ENCODE data around the gene STK35.

STK35 gene

DNA sequence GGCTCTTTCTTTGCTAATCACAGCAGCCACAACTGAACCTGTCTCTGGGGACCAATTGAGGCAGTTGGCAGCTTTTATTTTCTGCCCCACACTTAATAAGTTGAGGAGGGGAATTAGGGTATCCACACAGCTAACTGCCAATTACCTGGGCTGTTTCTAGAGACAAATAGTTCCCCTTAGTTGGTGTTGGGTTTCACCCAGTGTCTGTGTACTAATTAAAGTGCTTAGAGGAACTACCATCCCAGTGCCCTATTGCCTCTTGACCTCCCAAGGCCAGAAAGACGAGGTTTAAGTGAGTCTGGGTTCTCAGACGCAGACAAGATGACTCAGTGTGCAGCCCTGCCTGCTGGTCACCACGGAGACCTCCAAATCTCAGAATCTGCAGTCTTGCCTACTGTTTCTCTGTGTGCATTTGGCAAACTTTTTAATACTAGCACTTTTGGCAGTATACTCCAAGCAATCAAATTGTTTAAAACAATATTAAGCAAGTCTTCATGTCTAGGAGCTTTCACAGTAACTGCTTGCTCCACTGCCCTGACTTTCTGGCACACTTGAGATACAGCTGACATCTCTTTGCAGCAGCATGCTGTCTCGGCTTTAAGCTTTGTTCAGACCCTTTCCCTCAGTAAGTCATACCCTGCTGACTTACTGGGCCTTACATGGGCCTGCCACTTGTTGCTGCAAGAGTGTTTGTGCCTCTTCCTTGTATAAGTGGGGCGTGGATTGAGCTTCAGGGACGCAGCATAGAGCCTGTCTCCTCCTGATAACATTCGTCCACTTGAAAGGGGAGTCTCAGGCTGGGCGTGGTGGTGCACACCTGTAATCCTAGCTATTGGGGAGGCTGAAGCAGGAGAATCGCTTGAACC lies 31.9 kb downstream of the STK35 start:
- DNase-seq (ENCODE audit: low read depth in 1 of 2, low spot score in 1 of 2), result no peak

DNA sequence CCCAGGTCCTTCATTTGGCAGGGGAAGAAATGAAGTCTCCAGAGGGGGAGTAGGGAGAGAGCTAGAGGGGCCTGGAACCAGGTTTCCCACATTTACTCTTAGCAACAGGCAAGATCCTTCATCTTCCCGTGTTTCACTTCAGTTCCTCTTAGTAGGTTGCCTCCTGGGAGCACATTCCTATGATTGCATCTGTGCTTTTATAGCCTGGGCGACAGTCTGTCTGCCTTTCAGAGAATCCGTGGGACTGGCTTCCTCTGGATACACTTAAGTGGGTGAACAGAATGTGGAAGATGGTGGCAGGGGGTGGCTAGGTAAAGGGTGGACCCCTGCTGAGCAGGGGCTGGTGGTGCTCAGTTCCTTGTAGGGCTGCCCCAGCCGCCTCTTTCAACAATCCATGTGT lies 33.4 kb downstream of the STK35 start:
- no peak for DNase-seq (ENCODE audit: low read depth in 1 of 2, low spot score in 1 of 2)

DNA sequence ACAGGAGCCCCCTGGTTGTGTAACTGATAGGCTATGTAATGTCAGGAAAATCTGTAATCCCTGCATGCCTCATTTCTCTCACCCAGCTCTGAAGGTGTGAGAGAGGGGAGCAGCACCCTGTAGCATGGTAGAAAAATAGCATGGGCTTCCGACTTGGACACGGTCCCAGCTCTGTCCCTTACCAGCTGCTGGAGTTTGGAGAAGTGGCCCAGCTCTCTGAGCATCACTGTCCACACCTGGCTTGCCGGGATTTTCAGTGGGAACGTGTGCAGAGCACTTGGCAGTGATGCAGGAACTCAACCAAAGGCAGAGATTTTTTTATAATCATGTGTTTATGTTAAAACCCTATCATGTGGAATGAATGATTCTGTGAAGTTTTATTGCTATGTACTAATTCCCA lies 34.6 kb downstream of the STK35 start:
- no peak for DNase-seq (ENCODE audit: low read depth in 1 of 2, low spot score in 1 of 2)

DNA sequence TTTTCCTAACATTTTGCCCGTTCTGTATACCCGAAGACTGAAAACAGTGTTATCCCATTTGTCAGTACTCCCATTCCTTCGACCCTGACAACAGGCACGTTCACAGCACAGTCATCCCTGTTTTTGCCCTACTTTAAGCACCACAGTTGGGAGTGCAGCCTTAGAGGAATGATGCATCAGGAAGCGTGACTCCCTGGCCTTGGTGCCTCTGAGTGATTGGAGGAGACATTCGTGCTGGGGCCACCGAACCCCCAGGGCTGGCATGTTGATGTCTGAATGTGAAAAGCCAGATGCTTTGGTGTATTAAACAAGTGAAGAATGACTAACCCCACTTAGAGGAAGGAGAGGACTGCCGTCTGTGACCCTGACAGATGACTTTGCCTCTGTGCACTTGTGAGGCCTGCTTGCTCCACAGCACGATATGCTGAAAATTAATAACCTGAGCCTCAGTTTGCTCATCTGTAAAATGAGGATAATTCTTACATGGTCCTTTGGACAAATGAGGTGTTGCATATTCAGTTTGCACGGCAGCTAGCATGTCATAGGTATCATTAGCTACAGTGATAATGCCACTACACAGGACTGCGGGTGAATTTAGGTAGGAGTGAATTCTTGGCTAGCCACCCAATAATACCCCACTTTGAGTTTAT lies 36.0 kb downstream of the STK35 start:
- DNase-seq (ENCODE audit: low read depth in 1 of 2, low spot score in 1 of 2), result no peak

DNA sequence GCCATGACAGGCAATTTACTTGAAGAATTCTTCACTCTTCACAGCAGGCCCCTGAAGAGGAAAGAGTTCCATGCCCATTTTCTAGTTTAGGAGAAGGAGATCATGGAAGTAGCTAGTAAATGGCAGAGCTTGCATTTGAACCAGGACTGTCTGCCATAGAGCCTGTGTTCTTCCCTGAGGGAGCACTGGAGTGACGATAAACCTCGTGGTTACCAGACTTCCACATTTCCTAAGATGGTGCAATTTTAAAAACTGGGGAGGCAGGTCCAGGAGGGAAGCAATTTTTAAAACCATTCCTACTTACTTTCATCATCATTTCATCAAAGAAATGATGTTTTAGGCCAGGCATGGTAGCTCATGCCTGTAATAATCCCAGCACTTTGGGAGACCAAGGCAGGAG lies 36.8 kb downstream of the STK35 start:
- no peak for DNase-seq (ENCODE audit: low read depth in 1 of 2, low spot score in 1 of 2)

DNA sequence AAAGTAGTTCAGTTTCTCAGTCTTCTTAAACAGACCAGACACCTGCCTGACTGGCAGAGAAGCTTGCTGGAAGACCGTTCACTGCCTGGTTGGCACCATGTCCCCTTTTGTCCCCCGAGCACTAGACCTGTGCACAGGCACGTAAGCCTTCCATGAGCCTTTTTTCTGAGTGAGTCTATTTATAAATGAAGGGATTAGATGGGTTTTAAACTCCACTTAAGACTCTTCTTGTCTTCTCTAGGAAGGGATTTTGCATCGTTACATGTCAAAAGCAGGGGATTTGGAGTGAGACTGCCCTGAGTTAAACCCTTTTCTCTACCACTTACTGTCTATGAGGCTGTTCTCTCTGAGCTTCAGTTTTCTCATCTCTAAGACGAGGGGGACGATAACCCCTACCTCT lies 37.6 kb downstream of the STK35 start:
- DNase-seq (ENCODE audit: low read depth in 1 of 2, low spot score in 1 of 2), result no peak

DNA sequence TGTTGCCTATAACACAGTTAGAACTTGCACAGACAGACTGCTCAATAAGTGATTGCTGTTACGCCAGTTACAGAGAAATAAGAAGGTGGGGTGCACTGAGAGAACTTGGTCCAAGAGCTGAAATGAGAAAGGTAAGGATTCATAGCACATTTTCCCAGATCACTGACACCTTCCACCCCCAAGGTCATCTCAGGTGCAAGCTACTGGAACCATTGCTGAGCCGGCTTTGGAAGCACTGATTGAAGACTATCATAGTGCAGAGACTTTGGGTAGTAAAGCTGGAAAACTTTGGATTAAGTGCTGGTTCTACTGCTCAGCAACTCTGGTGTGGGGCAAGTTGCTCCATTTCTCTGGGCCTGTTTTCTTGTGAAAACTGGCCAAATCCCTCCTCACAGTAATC lies 38.1 kb downstream of the STK35 start:
- DNase-seq (ENCODE audit: low read depth in 1 of 2, low spot score in 1 of 2), result no peak

DNA sequence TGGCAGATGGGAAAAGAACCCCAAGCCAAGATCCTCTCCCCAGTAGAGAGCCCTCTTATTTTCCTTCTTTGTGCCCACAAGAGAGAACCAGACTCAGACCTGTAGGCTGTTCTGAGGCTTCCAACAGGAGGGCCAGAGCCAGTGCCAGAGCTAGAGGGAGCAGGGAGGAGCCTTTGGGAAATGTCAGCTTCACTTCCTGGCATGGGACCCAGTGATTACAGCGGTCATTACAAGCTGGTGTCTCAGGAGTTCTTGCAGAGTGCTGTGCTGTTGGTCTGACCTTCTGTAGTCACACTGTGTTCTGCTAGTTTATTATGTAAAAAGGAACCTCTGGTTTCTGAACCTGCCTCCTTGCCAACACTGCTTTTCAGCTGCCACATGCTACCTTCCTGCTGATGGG lies 38.9 kb downstream of the STK35 start:
- no peak for DNase-seq (ENCODE audit: low read depth in 1 of 2, low spot score in 1 of 2)

DNA sequence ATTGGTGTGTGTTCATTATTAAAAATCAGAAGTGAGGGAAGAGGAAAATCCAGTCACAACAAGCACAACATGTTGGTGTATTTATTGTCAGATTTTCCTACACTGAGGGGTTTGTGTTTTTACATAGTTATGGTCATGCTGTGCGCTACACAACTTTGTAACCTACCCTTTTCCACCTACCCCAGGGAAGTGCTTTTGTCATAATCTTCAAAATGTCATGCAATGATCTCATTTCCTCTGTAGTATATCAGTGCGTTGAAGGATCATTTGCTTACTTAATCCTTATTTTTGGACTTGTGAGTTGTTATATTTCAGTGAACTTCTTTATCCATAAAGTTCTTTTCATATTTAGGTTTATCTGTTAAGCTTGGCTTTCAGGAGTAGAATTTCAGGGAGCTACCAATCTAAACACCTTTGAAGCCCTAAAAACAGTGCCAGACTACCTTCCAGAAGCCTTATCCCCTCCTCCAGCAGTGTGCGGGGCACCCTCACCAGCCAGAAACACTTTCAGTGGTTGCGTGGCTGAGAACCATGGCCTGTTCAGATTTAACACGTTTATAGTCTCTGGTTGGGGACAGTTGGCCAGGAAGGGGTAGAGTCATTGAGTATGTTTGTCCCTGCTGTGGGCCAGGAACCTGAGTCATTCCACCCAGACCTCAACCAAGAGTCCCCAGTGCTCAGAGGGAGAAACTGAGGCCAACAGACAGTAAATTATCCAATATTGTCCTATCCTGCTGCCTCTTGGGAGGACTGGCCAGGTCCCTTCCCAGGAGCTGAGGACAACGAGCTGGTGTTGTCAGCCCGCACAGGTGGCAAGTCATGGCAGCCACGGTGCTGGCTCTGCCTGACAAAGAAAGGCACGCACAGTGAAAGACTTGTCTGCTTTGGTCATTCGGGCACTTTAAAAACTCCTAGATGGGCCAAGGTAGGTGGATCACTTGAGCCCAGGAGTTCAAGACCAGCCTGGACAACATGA lies 40.3 kb downstream of the STK35 start:
- no peak for DNase-seq (ENCODE audit: low read depth in 1 of 2, low spot score in 1 of 2)

DNA sequence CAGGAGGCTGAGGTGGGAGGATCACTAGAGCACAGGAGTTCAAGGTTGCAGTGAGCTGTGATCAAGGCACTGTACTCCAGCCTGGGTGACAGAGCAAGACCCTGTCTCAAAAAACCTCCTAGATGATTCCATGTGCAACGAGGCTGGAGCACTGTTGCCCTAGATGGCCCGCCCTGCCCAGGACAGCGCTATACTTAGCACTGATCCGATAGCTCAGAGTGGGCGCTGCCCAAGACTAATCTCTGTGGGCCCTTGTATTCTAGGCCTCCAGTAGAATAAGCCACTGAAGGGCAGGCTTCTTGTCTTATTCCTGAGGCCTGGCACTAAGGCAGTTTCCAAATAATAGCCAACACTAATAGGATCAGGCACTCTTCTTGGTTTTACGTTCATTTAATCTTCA lies 41.0 kb downstream of the STK35 start:
- no peak for DNase-seq (ENCODE audit: low read depth in 1 of 2, low spot score in 1 of 2)

DNA sequence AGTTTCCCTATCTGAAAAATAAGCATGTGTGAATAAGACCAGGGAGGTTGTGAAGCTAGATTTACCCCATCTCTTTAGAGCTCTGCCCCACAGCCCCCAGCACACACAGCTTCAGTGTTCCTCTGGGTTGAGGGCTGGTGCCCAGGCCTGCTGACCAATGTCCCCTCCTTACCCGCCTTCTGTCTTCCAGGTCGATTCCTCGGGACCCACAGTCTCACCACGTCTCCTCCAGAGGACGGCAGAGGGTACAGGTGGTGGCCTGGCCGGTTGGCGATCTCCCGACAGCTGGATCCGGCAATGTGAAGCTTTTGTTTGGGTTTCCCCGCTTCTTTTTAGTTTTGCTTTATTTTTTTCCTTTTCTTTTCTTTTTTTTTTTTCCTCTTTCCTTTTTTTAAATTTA lies 42.0 kb downstream of the STK35 start:
- no peak for DNase-seq (ENCODE audit: low read depth in 1 of 2, low spot score in 1 of 2)

DNA sequence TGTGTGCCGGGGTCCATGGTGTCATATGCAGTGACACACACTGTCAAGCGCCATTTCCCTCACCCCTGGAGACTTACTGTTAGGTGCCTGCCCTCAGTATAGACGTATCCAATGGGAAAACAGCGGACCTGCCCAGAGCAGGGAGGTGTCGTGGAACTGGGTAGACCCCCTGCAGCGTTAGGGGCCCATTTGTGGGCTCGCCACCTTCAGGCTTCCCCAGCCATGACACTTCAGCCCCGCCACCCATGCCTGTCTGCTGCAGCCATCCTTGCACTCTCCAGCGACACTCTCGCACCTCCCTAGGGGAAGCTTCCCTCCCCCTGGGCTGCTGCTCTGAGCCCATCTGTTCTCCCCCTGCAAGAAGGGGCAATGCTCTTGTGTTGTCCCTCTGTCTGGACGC lies 43.2 kb downstream of the STK35 start:
- DNase-seq (ENCODE audit: low read depth in 1 of 2, low spot score in 1 of 2), result no peak

DNA sequence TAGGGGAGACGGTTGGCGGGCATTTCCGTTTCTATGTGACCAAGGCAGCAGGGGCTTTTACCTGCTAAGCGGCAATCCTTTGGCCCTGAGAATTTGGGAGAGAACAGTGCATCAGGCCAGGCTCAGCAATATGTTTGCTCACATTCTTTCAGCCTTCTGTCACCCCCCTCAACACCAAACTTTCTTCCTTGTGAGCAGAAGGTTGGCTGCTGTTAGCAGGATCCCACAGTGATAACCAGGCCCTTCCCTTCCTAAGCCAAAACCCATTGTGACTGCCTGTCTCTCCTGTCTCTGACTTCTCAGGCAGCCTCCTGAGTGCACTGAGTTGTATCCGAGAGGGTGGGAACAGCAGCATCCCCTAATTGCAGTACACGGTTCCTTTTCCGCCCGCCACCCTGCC lies 43.7 kb downstream of the STK35 start:
- DNase-seq (ENCODE audit: low read depth in 1 of 2, low spot score in 1 of 2), result no peak

DNA sequence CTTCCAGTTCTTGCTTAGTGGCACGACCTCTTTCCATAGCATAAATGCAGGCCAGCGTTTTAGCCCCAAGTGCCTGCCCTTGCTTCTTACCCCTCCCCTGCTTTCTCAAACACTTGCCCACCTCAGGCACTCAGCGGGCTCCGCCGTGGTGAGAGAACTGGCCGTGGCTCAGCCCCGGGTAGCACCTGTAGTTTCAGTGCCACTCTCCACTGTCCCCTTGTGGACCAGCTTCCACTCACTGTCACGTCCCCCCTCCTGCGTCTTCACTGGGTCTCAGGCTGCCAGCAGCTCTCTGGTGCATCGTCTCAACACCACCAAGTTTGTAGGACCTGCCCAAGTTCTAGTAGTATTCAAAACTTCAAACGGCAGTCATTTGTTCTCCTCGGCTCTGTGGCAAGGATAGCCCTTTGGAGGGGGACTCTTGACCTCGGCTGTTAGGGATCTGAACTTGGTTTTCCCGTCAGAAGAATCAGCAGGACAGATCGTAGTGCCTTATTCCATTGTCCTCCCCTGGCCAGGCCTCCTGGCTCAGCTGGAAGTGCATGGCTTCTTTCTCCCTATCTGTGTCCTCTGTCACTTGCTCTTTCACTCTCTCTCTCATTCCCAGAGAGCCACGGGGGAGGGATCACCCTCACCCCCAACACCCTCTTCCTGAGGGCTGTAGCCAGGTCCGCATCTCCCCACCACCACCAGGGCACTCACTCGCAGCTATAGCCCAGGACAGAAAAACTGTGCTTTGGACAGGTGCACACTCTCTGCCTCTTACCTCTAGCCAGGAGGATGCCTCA lies 44.6 kb downstream of the STK35 start:
- DNase-seq (ENCODE audit: low read depth in 1 of 2, low spot score in 1 of 2), result no peak

DNA sequence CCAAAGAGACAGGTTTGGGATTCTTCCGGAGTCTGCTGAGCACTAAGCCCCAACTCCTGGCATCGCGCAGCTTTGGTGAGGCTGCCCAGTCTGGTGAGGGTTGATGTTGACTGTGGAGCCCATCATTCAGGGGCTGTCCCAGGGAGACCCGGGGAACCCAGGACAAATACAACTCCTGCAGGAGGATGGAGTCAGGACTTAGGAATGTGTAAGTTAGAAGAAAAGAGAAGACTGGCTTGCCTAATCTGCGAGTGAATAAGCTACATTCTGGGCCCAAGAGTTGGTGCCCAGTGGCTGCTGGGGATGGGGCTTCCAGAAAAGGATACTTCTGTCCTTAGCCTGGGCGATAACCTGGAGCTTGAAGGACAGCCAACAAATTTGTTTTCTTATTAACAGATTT lies 47.9 kb downstream of the STK35 start:
- DNase-seq (ENCODE audit: low read depth in 1 of 2, low spot score in 1 of 2), result no peak

DNA sequence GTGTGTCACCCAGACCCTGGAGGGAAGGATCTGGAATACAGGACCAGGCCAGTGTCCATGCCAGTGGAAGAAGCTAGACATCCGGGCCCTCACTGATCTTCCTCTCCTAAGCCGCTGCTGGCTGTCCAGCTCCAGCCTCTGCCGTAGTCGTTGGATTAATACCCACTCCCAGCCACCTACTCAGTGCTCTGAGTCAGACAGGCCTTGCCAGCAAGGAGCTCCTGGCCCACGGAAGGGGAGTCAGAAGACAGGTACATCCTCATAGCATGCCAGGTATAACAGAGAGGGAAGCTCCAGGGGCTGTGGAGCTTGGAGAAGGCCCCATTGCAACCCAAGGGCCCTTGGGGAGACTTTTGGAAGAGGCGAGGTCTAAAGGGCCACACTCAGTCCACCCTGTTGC lies 49.0 kb downstream of the STK35 start:
- DNase-seq (ENCODE audit: low read depth in 1 of 2, low spot score in 1 of 2), result no peak

DNA sequence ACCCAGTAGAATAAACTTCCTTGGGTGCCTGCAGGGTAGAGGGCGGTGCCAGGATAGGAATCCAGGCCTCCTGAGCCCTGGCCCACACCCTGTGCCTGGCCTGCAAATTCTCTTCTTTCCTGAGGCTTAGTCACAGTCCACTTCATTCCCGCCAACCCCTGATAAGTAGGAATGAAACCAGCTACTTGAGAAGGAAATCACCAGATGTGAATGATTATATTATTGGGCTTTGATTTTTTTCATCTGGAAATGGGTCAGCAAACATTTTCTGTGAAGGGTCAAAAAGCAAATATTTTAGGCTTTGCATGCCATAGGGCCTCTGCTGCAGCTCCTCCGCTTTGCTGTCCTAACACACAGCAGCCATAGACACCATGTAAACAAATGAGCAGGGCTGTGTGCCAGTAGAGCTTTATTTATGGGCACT lies 50.2 kb downstream of the STK35 start:
- no peak for DNase-seq (ENCODE audit: low read depth in 1 of 2, low spot score in 1 of 2)

DNA sequence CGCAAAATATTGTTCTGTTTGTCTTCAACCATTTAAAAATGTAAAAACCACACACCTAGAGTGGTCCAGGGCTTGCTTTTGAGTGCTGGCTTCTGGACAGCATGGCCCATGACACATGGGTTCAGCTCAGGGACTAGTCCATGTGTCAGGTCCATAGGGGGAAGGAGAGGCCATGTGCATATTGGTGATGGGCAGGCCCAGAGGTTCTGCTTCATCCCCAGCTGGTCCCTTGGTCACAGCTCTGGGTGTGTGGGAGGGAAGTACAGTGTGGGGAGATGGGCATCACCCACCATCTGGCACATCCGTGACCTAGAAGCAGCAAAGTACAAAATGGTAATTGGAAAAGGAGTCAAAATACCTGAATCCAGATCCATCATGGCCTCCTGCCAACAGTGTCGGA lies 50.7 kb downstream of the STK35 start:
- DNase-seq (ENCODE audit: low read depth in 1 of 2, low spot score in 1 of 2), result no peak

DNA sequence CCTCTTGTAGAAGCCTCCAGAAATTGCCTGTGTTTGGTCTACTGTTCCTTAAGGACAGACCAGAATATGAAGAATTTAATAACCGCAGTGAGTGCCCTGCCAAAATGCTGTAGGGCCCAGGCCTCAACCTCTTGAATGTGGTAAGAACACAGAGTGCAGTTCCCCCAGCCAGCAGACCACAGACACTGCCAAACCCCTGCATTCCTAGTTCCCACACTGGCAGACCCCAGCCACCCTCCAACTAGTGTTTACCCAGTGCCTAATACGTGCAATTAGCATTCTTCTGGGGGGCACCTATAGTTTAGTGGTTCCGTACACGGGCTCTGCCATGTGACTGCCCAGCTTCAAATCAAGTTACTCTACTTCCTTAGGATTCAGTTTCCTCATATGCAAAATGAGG lies 51.7 kb downstream of the STK35 start:
- DNase-seq (ENCODE audit: low read depth in 1 of 2, low spot score in 1 of 2), result no peak

DNA sequence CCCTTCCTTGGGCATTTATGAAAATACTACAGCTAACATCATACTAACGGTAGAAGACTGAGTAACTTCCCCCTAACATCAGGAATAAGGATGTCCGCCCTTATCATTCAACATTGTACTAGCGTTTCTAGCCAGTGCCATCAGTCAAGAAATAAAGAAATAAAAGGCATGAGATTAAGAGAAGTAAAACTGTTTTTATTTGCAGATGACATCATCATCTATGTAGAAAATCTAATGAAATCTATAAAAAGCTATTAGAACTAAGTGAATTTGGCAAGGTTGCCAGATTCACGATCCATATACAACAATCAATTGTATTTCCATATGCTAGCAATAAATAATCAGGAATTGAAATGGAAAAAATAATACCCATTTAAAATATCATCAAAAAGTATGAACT lies 54.6 kb downstream of the STK35 start:
- DNase-seq (ENCODE audit: low read depth in 1 of 2, low spot score in 1 of 2), result no peak

Measured in stimulated activated CD4-positive, alpha-beta T cell treated with anti-CD3 and anti-CD28 coated beads, Interleukin-15, amount 100 ng/mL, for 1 hour (primary cell).